Mesenchymal stem cell (in vitro differentiated cells and primary cell): ENCODE data around the gene QSER1.

Experiments
- DNase-seq: peaks from one replicate; pipeline ENCODE4 v3.0.0-alpha.2; 2013
- H2AFZ ChIP-seq: one replicate; pipeline ENCODE4 v1.6.1; 2013; ENCODE audit warnings: low read depth, mild to moderate bottlenecking, control low read depth, inconsistent platforms, low read length, moderate library complexity
- H2AK5ac ChIP-seq: 2 replicates; pipeline ENCODE4 v1.6.1; 2013; ENCODE audit warnings: low read length, moderate library complexity, mild to moderate bottlenecking, inconsistent platforms; ENCODE audit not compliant: severe bottlenecking
- H2BK120ac ChIP-seq: one replicate; pipeline ENCODE4 v1.6.1; 2013; ENCODE audit warnings: low read depth, mild to moderate bottlenecking, inconsistent platforms, low read length, moderate library complexity
- H2BK12ac ChIP-seq, 2 experiments: one replicate each; pipeline ENCODE4 v1.6.1; 2013; ENCODE audit warnings: inconsistent platforms in 2 of 2, low read length in 2 of 2, mild to moderate bottlenecking in 2 of 2, moderate library complexity in 2 of 2, control low read depth in 1 of 2
- H2BK15ac ChIP-seq: one replicate; pipeline ENCODE4 v1.6.1; 2013; ENCODE audit warnings: mild to moderate bottlenecking, low read depth, inconsistent platforms; ENCODE audit not compliant: poor library complexity, severe bottlenecking
- H2BK5ac ChIP-seq: 2 replicates; pipeline ENCODE4 v1.6.1; 2013; ENCODE audit warnings: low read depth, mild to moderate bottlenecking, low read length, control low read depth, inconsistent platforms; ENCODE audit not compliant: poor library complexity, severe bottlenecking
- H3K14ac ChIP-seq, 2 experiments: one replicate each; pipeline ENCODE4 v1.6.1; 2013; ENCODE audit warnings: inconsistent platforms in 2 of 2, low read length in 2 of 2, control low read depth in 1 of 2, mild to moderate bottlenecking in 1 of 2, moderate library complexity in 1 of 2
- H3K18ac ChIP-seq, 2 experiments: one replicate each; pipeline ENCODE4 v1.6.1; 2013; ENCODE audit warnings: inconsistent platforms in 2 of 2, low read length in 2 of 2, control low read depth in 1 of 2, low read depth in 1 of 2, mild to moderate bottlenecking in 1 of 2
- H3K23ac ChIP-seq, 2 experiments: one replicate each; pipeline ENCODE4 v1.6.1; 2013; ENCODE audit warnings: inconsistent platforms in 2 of 2, low read length in 2 of 2, mild to moderate bottlenecking in 2 of 2, moderate library complexity in 2 of 2, control low read depth in 1 of 2
- H3K27ac ChIP-seq: 2 replicates; pipeline ENCODE4 v1.5.1; 2013; ENCODE audit warnings: mild to moderate bottlenecking, moderate library complexity, low read length, control low read depth, inconsistent platforms; ENCODE audit not compliant: poor library complexity, severe bottlenecking
- H3K27me3 ChIP-seq, 2 experiments: 2 replicates each; pipeline versions ENCODE4 v1.6.1 to v1.7.0; 2013; ENCODE audit warnings: low read length in 2 of 2, mild to moderate bottlenecking in 2 of 2, moderate library complexity in 2 of 2, control low read depth in 1 of 2, inconsistent platforms in 1 of 2; ENCODE audit not compliant: control insufficient read depth in 1 of 2, insufficient read depth in 1 of 2
- H3K36me3 ChIP-seq, 2 experiments: 2 replicates each; pipeline versions ENCODE4 v1.6.1 to v1.7.0; 2013; ENCODE audit warnings: low read length in 2 of 2, control low read depth in 1 of 2, inconsistent platforms in 1 of 2, low read depth in 1 of 2, mild to moderate bottlenecking in 1 of 2; ENCODE audit not compliant: insufficient read depth in 2 of 2, control insufficient read depth in 1 of 2
- H3K4ac ChIP-seq, 2 experiments: one replicate each; pipeline ENCODE4 v1.6.1; 2013; ENCODE audit warnings: inconsistent platforms in 2 of 2, low read length in 2 of 2, mild to moderate bottlenecking in 2 of 2, moderate library complexity in 2 of 2, control low read depth in 1 of 2, low read depth in 1 of 2
- H3K4me1 ChIP-seq: 2 replicates; pipeline ENCODE4 v1.6.1; 2013; ENCODE audit warnings: low read depth, low read length, control low read depth; ENCODE audit not compliant: control insufficient read depth, insufficient read depth
- H3K4me2 ChIP-seq: 2 replicates; pipeline ENCODE4 v1.6.1; 2013; ENCODE audit warnings: low read length, mild to moderate bottlenecking, inconsistent platforms; ENCODE audit not compliant: poor library complexity, severe bottlenecking
- H3K4me3 ChIP-seq, 2 experiments: 2 replicates each; pipeline versions ENCODE4 v1.5.1 to v1.7.0; 2013; ENCODE audit warnings: low read length in 2 of 2, mild to moderate bottlenecking in 2 of 2, control low read depth in 1 of 2, low read depth in 1 of 2; ENCODE audit not compliant: insufficient read depth in 1 of 2
- H3K79me1 ChIP-seq: replicated peaks from 2 replicates; pipeline ENCODE4 v1.6.1; 2013; ENCODE audit warnings: mild to moderate bottlenecking, control low read depth, low read length, inconsistent platforms; ENCODE audit not compliant: poor library complexity, severe bottlenecking
- H3K9ac ChIP-seq: 2 replicates; pipeline ENCODE4 v1.7.0; 2013; ENCODE audit warnings: mild to moderate bottlenecking, low read length, moderate library complexity
- H3K9me3 ChIP-seq: 2 replicates; pipeline ENCODE4 v1.7.0; 2013; ENCODE audit warnings: mild to moderate bottlenecking, low read length; ENCODE audit not compliant: control insufficient read depth
- H4K8ac ChIP-seq: one replicate; pipeline ENCODE4 v1.6.1; 2013; ENCODE audit warnings: inconsistent platforms, mild to moderate bottlenecking, low read length, moderate library complexity
- H4K91ac ChIP-seq: one replicate; pipeline ENCODE4 v1.6.1; 2013; ENCODE audit warnings: mild to moderate bottlenecking, low read length, inconsistent platforms
- WGBS: methylation state at CpG from one replicate; pipeline ENCODE4 v1.1.7; 2013; ENCODE audit warnings: mixed read lengths; 5-methylcytosine and 5-hydroxymethylcytosine counted together

Gene QSER1

GRCh38 chr11:32851251-32851650 lies 41.4 kb upstream of the QSER1 start:
- H2BK120ac ChIP-seq: no peak overlapping the region
- DNase-seq: no peak
- no peak overlapping the region for H2AK5ac ChIP-seq
- no peak overlapping the region for H4K8ac ChIP-seq
- no peak overlapping the region for H3K4me3 ChIP-seq
- WGBS: no CpG with 5 or more reads among the region's 1 CpG
- no peak overlapping the region for H3K9ac ChIP-seq
- no peaks in the 10 kb centered on the region for H3K9me3 ChIP-seq
- H4K91ac ChIP-seq: no peak overlapping the region
- H2BK5ac ChIP-seq: no peak overlapping the region
- H3K27ac ChIP-seq: no peak overlapping the region
- H3K4me1 ChIP-seq: no peaks in the 10 kb centered on the region
- H3K14ac ChIP-seq: no peak overlapping the region
- H3K27me3 ChIP-seq: no peaks in the 10 kb centered on the region
- H3K18ac ChIP-seq: no peak overlapping the region
- H2AFZ ChIP-seq: no peak overlapping the region
- no peaks in the 10 kb centered on the region for H3K36me3 ChIP-seq
- H2BK12ac ChIP-seq: no peak overlapping the region
- no peaks in the 10 kb centered on the region for H3K79me1 ChIP-seq
- no peak overlapping the region for H3K23ac ChIP-seq
- H3K4ac ChIP-seq: no peak overlapping the region
- no peak overlapping the region for H3K4me2 ChIP-seq
- H2BK15ac ChIP-seq: no peak overlapping the region

GRCh38 chr11:32852207-32852606 lies 40.4 kb upstream of the QSER1 start:
- Histone ChIP-seq H3K23ac (no peak overlapping the region), H3K18ac (no peak overlapping the region), H3K4ac (no peak overlapping the region), H3K9ac (peak overlapping the region; percentile 60), H4K91ac (no peak overlapping the region), H3K4me3 (peak overlapping the region in 1 of 2 experiments; percentile 34), H3K27ac (no peak overlapping the region), H2BK12ac (no peak overlapping the region), H3K4me1 (no peaks in the 10 kb centered on the region), H2AFZ (no peak overlapping the region), H3K4me2 (no peak overlapping the region), H2BK15ac (no peak overlapping the region), H4K8ac (no peak overlapping the region), H3K79me1 (no peaks in the 10 kb centered on the region), H2AK5ac (no peak overlapping the region), H2BK5ac (no peak overlapping the region), H3K14ac (no peak overlapping the region), H3K27me3 (no peaks in the 10 kb centered on the region), H3K9me3 (no peaks in the 10 kb centered on the region), H2BK120ac (no peak overlapping the region), H3K36me3 (no peaks in the 10 kb centered on the region)
- DNase-seq: no peak
- 86% methylated on average over 4 of the region's 4 CpGs for WGBS

- Histone ChIP-seq H3K27ac (no peak overlapping the region), H2BK5ac (no peak overlapping the region), H3K36me3 (no peaks in the 10 kb centered on the region), H4K91ac (no peak overlapping the region), H3K23ac (no peak overlapping the region), H3K4me3 (no peak overlapping the region), H2BK120ac (no peak overlapping the region), H2AFZ (no peak overlapping the region), H2BK15ac (no peak overlapping the region), H3K4me1 (no peaks in the 10 kb centered on the region), H4K8ac (no peak overlapping the region), H2AK5ac (no peak overlapping the region), H3K14ac (no peak overlapping the region), H3K27me3 (no peaks in the 10 kb centered on the region), H3K18ac (no peak overlapping the region), H3K9me3 (no peaks in the 10 kb centered on the region), H3K4me2 (no peak overlapping the region), H3K4ac (no peak overlapping the region), H3K79me1 (no peaks in the 10 kb centered on the region), H2BK12ac (no peak overlapping the region), H3K9ac (no peak overlapping the region)
- no peak for DNase-seq
- WGBS: 64% methylated on average over 1 of the region's 2 CpGs
These were observed 37.0 kb upstream of the QSER1 start for GRCh38 chr11:32855601-32856000.

- Histone ChIP-seq H3K9ac (no peak overlapping the region), H3K14ac (no peak overlapping the region), H3K27me3 (no peaks in the 10 kb centered on the region), H2BK12ac (no peak overlapping the region), H2AFZ (no peak overlapping the region), H2BK15ac (no peak overlapping the region), H2AK5ac (no peak overlapping the region), H3K4me3 (no peak overlapping the region), H3K18ac (no peak overlapping the region), H3K27ac (no peak overlapping the region), H2BK5ac (no peak overlapping the region), H3K9me3 (no peaks in the 10 kb centered on the region), H3K23ac (no peak overlapping the region), H3K79me1 (no peaks in the 10 kb centered on the region), H4K8ac (no peak overlapping the region), H3K36me3 (no peaks in the 10 kb centered on the region), H3K4ac (no peak overlapping the region), H2BK120ac (no peak overlapping the region), H3K4me1 (no peaks in the 10 kb centered on the region), H3K4me2 (no peak overlapping the region), H4K91ac (no peak overlapping the region)
- no CpG with 5 or more reads among the region's 1 CpG for WGBS
- DNase-seq: no peak
These were observed 33.9 kb upstream of the QSER1 start for GRCh38 chr11:32858731-32859130.
